GM18861 (cell line): ENCODE results near the gene CREB3L4.
A peak's percentile ranks its signal among the peaks of the same experiment; 100 is the strongest.
"Not testable (repeated sequence)": the region's sequence is repeated elsewhere in the genome, so short reads cannot be mapped to it uniquely, and the experiment has no call there.

ENCODE experiments used
- ATAC-seq: cut with Tn5 transposase; IDR thresholded peaks from one replicate; pipeline ENCODE4 v1.9.1; 2021; ENCODE audit not compliant: unreplicated experiment

Gene CREB3L4

GRCh38 chr1:153958111-153958960 is 9.4 kb upstream of the CREB3L4 start, which contains the start of gene CRTC2:
CRTC2 (minus strand) TSS chr1:153958612; CDS start chr1:153958497, 115 bp downstream.
- peak; percentile 66 for ATAC-seq

GRCh38 chr1:153958961-153959260 is 8.8 kb upstream of the CREB3L4 start:
- no peak for ATAC-seq

GRCh38 chr1:153959454-153959853 is 8.2 kb upstream of the CREB3L4 start:
- ATAC-seq: no peak

GRCh38 chr1:153960206-153960605 is 7.5 kb upstream of the CREB3L4 start:
- no peak for ATAC-seq

- ATAC-seq: no peak
Measured at GRCh38 chr1:153961421-153961820, 6.3 kb upstream of the CREB3L4 start.

GRCh38 chr1:153962088-153963029 is 5.3 kb upstream of the CREB3L4 start:
- ATAC-seq: no peak

GRCh38 chr1:153963030-153963849 is 4.5 kb upstream of the CREB3L4 start, which contains the start of gene SLC39A1:
SLC39A1 (minus strand) TSS chr1:153963537; CDS start chr1:153962715, 822 bp downstream.
- ATAC-seq: no peak

GRCh38 chr1:153963850-153964331 is 3.8 kb upstream of the CREB3L4 start:
- no peak for ATAC-seq

- no peak for ATAC-seq
Measured at GRCh38 chr1:153968000-153968363, 280 bp downstream of the CREB3L4 start.

- ATAC-seq: no peak
Measured at GRCh38 chr1:153968408-153968807, 706 bp downstream of the CREB3L4 start.

GRCh38 chr1:153968972-153969371 is 1.3 kb downstream of the CREB3L4 start:
- ATAC-seq: no peak

- ATAC-seq: no peak
Measured at GRCh38 chr1:153970346-153970745, 2.6 kb downstream of the CREB3L4 start.

- no peak for ATAC-seq
Measured at GRCh38 chr1:153973071-153973470, 5.4 kb downstream of the CREB3L4 start.

GRCh38 chr1:153973525-153973924 is 5.8 kb downstream of the CREB3L4 start:
- no peak for ATAC-seq

GRCh38 chr1:153976819-153977249 is 9.1 kb downstream of the CREB3L4 start:
- ATAC-seq: no peak

- ATAC-seq: peak; percentile 65
Measured at GRCh38 chr1:153977250-153978240, 9.8 kb downstream of the CREB3L4 start, which contains the start of gene JTB. JTB (minus strand) TSS chr1:153977674; CDS start chr1:153977252, 422 bp downstream.

GRCh38 chr1:153978274-153978909 is 10.7 kb downstream of the CREB3L4 start:
- ATAC-seq: peak; percentile 14

- ATAC-seq: not testable (repeated sequence)
Measured at GRCh38 chr1:153979091-153979490, 11.4 kb downstream of the CREB3L4 start.

- ATAC-seq: not testable (repeated sequence)
Measured at GRCh38 chr1:153981735-153982134, 14.0 kb downstream of the CREB3L4 start.
